ENCODE measurements around the gene GRIN2A.

Gene GRIN2A

DNA sequence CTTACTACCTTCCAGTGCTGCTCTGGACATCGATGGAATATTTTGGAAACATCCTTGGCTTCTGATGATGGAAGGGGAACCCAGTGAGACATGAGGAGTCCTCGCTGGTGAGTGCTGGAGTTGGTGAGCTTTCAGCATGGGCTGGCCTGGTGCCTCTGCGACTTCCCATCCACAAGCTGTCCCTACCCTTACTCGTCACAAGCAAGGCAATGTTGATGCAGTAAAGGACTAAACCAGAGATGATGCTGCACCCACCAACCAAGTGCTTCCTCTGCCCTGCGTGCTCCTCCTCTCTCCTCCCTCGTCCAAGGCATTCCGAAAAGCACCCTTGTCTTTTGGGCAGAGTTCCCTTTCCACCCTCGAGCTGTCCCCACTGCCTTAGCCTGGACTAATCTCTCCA lies 154.7 kb downstream of the GRIN2A start:
- FAIRE-seq: no peak

DNA sequence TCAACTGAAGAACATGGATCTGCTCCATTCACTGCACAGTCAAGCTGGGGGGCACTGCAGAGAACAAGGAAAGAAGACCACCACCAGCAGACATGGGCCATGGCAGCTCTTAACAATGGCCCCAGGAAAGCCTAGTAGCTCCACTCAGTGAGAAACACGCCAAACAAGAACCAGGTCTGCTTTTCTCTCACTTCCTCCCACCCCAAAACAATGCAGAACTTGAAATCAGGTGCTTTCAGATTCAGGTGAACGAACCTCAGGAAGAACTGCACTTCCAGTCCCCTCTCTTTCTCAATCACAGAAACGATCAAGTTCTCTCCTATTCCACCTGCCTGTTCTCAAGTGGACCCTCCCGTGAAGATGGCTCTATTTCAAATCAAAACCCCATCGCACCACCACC lies 155.6 kb downstream of the GRIN2A start:
- no peak for FAIRE-seq

DNA sequence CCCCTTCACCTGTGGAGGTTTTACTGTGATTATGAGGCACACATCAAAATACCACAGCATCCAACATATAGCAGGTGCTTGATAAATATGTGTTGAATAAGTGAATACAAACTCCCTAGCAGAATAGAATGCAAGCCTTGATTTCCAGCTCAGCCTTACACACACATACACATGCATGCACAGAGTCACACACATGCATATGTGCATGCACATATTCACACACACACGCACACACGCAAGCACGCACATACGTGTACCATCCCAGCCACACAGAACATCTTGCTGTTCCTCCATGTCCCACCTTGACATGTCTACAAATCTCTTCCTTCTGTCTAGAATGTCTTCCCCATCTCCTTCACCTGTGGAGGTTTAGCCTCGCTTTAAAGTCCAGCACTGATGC lies 160.1 kb downstream of the GRIN2A start:
- no peak for FAIRE-seq

DNA sequence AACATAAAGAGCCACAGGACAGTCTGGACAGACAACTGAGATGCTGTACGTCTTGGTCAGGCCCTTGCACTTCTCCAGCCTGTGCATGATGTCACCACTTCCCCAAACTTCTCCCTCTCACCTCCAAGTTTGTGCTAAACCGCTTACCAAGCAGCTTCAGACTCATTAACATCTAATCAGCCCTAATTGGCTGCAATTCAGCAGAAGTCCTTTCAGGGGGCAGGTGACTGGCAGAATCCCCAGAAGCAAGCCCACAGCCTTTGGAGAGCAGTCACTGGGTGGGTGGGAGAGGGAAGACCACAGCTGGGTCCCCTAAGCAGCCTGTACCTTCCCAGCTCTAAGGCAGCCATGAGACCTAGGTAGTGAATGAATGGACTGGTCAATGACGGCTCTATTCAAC lies 161.4 kb downstream of the GRIN2A start:
- no peak for FAIRE-seq

DNA sequence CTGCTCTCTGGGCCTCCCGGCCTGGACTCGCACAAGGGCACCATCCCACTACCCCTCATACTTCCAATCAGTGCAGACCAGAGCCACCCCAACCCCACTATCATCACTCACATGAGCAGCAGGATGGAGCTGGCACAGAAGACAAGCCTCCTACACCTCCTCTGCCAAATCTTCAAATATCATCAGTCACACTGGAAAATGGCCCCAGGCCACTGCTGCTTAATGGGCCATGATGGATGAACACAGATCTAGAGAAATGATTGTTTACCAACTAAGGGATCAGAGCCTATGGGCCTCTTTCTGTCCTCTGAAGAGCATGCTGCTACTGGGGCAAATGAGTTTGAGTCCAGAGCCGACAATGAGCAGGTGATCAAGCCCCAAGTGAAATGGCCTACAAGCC lies 165.5 kb downstream of the GRIN2A start:
- FAIRE-seq: no peak

DNA sequence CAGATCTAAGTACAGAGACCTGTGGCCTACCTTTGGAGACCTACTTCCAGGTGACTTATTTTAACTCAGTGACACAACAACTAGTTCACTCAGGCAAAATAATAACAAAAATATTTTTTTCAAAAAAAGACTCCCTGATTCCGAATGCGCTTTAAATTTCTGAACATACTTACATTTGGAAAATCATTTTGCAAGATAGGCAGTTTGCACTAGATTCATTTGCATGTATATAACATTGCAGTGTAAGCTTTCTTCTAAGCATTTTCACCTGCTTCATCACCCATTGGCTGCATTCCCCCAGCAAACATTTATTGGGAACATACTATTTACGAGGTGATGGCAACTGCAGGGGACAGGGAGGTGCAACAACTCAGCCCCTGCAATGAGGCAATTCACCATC lies 166.8 kb downstream of the GRIN2A start:
- no peak for FAIRE-seq

DNA sequence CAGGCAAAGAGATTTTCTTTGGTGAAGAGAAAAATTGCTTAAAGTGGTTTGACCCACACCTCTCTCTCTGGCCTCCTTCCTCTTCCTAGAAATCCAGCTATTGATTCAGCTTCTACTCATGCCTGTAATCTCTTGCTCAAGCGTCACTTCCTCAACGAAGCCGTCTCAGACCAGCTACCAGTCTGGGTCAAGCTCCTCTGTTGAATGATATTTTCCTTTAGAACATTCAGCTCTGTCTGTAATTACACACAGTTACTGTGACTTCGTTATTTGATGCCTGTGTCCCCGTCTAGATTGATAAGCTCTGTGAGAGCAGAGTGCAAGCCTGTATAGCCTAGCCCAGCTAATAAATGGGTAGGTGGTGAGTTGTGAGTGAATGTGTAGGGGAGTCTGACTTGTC lies 168.5 kb downstream of the GRIN2A start:
- no peak for FAIRE-seq

DNA sequence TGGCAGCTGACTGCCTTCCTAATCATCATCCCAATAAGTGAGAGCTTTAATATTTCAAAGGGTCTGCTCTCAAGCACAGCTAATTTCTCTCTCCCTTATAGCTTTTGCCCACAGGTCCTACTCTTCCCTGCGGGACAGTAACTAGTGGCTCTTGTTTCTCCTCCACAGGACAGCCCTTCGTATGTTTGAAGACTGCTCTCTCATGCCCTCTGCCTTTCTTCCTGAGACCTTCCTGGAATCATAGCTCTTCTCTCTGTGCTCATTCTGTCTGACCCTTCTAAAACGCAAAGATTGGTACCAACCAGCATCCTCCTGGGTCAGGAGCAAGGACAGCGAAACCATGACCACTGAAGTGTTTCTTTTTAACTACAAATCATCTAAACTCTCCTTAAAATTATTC lies 168.9 kb downstream of the GRIN2A start:
- FAIRE-seq: no peak

DNA sequence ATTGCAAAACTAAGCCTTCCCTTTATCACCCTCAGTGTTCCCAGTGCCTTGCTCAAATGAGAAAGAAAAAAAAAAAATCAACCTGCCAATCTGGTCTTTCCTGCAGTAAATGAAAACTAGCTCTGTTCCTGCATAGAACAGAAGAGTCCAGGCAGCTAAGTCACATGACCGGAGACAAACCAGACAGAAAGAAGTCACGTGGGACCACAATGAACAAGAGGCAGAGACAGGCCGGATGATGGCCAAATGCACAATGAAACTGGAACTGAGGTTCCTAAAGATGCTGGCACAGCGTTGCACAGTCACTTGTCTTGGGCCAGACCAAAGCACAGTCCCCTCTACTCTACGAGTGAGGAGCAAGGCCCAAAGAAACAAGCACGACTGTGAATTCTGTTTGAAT lies 172.5 kb downstream of the GRIN2A start:
- no peak for FAIRE-seq

DNA sequence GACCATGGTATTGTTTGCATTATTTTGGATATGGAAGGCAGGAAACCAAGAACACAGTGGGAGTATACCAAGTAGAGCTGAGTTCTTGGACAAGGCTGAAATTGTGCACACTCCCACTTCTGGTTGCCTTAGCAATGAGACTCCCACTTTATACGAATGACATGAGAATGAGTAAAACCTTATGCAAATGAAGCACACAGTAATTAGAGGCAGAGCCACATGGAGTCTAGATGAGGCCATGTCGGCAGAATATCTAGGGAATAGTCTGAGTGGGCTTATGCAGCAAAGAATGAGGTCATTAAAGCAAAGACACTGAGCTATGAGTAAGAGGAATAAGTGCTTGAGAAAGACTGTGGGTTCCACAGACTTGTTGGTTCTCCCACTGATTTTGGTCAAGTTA lies 178.7 kb downstream of the GRIN2A start:
- no peak for FAIRE-seq

DNA sequence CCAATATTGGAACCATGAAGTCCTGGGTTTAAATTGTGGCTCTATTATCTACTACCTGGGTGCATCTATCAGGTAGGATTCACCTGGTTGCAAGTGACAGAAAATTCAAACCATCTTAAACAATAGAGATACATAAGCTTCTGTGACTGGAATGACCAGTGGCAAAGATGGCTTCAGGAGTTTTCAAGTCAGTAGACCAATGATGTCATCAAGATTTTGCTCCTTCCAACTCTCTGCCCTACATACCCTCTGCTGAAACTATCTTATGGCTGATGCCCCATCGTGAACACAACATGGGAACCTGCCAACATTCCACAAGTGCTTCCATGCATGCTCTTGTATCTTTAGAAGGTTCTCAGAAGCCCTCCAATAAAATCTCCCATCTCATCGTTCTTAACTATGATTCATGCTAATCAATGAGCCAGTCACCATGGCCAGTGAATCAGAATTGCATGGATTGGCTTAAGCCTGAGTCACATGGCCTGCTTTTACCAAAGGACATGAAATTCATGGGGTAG lies 180.9 kb downstream of the GRIN2A start:
- FAIRE-seq: no peak

DNA sequence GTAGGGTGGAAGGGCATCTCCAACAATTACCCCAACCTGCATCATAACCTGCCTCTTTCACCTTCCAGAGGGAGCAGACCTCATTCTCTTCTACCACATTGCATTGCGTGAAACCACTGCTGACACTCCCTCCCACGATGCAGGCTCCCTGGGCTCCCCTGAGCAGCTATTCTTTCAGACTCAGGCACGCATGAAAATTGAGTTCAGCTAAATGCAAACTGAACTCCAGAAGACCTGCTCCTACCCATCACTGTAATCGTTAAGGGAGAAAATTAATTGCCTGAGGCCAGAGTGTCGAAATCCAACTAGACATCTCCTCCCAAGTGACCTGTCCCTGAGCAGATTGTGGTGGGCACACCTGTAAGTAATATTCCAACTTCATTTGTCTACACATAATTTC lies 186.0 kb downstream of the GRIN2A start:
- FAIRE-seq: no peak

DNA sequence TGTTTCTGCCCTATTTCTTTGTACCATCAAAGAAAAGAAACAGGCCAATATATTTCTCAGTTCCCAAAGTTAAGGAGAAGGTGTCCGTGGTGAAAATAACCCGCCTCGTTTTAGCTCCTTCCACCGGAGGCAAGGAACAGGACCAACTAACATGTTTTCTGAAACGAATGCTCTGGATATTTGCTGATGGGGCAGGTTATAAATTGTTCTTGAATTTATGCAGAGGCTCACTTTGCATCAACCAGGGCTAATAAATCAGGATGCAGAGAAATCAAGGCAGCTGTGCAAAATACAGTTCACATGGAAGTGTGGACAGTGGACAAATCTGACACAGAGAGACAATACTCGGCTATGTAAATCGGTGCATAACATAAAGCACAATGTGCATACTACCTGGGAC lies 189.8 kb downstream of the GRIN2A start:
- no peak for FAIRE-seq

DNA sequence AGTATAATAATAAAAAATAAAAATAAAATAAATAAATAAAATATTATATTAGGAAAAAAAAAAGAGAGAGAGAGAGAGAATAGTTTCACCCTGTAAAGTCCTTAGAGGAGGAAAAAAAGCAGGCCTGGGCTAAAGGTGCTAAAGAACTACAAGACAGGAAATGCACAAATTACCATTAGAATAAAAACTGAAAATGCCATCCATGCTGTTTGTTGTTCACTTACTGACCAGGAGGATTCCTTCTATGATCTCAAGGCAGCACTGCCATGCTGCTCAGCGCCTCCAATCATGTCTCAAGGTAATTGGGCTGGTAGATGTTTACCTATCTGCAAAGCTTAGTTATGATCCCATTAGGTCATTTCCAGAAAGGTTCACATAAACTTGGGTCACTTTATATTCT lies 201.2 kb downstream of the GRIN2A start:
- no peak for FAIRE-seq

DNA sequence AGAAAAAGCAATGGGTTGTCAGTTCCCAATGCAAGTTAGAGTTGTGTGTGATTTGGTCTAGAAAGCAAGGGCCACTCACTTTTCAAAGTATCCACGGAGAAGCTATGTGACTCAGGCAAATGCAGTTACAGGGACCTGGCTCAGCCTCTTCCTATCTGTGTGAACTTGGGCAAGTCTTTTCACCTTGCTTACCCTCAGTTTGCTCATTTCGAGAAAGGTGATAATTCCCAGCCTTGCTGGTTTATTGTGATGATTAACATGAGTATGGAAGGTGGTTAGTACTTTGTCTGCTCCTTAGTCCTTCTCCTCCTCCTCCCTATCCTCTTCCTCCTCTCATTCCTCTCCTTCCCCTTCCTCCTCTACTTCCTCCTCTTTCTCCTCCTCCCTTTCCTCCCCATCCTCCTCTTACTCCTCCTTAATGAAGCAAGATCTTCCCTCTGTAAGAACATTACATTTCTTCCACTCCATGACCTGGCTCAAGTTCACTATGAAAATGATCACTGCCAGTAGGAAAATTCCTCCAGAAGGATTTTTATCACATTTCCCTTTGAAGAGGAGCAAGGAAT lies 204.0 kb downstream of the GRIN2A start:
- FAIRE-seq: no peak

DNA sequence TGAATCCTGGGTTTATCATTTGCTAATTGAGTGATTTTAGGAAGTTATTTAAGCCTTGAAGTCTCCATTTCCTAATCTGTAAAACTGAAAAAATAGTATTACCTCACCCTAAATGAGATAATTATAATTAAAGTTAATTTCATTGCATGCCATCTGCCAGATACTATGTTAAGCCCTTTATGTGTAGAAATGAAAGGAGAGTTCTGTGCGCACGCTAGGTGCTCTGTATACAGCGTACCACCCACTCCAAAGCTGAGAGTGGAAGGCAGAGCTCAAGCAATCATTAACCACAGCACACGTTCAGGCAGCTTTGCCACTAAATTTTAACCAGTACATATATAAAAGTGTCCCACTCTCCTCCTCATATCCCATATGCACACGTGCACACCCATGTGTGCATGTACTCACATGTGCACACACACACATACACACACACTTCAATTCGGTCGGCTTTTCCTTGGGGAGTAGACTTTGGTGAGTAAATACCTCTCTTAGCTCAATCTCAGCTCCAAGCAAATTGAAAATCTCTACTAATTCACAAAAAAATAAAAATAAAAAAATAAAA lies 204.8 kb downstream of the GRIN2A start:
- no peak for FAIRE-seq

DNA sequence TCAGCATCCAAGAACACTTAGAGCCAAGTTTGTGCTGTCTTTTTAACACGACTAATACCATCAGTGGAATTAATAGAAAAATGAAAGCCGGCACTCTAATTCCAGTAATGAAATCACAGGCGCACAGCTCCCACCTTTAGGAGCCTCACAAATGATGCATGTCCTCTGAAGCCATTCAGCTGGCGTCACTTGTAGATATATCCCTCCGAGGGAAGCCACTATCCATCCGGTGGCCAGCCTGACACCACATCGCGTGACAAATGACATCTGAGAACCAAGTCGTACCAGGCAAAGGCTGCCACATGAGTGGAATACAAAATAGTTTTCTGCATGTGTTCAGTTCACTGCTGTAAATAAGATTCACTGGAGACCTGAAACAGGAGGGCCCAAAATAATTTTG lies 205.6 kb downstream of the GRIN2A start:
- no peak for FAIRE-seq

DNA sequence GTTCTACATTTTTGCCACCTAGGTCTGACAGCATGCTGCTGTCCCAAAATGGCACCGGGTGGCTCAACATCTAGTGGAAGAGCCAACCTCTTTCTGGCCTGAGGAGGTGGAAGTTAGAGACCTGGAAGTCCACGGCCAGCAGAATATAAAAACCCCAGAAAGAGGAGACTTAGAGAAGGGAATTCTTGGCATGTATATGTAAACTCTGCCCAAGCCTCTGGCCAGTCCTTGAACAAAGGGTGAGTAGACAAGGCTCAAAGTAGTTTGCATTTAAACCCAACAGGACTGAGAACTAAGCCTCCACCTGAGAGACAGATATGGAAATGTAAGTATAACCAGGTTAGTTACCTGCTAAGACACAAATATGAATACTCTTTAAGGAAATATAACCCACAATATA lies 210.3 kb downstream of the GRIN2A start:
- no peak for FAIRE-seq

DNA sequence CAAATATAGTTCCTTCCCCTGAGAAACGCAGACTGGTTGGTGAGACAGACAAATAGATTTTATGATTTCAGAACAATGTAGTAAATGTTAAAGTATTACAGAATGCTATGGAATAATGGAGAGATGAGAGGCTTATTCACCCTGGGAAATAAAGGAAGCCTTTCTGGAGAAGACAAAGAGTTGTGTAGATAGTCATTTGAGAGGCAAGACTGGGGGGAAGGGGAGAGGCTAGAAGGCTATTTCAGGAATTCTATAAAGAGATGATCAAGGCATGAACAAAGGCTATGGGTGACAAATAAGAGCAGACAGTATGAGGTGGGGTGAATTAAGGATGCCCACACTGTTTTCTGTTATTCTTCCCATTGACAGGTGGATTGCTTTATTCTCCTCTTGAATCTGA lies 211.4 kb downstream of the GRIN2A start:
- no peak for FAIRE-seq

DNA sequence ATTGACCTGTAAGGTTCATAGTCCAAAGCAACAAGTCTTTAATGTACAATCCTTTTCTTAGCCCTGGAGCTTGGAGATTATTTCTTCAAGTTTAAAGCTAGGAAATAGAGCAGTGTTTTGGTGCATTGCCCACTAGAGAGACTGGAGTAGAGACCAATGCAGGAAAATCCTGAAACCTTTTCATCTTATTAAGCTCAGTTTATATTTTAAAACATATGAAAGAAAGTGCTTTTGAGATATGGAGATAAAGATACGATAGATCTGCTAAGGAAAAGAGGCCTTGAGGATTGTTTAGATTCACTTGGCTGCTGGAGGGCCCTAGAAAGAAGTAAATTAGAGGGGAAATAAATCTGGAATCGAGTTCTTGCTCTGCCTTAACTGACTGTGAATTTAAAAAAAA lies 212.0 kb downstream of the GRIN2A start:
- FAIRE-seq: no peak

DNA sequence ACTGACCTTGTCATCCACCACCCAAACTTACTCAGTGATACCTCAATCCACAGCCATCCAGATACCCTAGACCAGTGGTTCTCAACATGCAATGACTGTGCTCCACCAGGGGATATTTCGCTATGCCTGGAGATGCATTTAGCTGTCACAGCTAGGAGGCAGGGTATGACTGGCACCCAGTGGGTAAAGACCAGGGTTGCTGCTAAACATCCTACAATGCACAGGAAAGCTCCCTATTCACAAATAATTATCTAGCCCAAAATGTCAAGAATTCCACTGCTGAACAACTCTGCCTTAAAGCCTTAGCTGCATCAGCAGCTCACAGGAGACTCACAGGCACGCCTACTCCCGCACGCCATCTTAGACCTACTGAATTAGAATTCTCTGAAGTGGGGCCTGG lies 212.6 kb downstream of the GRIN2A start:
- no peak for FAIRE-seq

DNA sequence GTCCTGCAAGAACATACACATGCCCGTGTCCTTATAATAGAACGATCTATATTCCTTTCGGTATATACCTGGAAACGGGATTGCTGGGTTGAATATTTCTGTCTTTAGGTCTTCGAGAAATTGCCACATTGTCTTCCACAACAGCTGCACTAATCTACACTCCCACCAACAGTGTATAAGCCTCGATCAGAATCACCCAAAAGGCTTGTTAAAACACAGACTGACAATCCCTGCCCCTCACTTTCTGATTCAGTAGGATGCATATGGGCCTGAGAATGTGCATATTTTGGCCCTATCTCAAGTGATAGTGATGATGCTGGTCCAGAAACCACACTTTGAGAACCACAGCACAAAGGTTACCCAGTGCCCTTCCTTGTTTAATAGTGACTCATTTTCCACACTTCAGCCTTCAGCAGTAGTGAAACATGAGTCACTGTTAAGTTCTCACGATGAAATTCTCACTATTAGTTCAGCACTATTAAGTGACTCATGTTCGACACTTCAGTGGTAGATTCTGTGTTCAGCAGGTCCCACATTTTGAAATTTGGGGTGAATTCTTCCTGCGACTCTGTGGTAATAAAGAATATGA lies 215.6 kb downstream of the GRIN2A start:
- no peak for FAIRE-seq

DNA sequence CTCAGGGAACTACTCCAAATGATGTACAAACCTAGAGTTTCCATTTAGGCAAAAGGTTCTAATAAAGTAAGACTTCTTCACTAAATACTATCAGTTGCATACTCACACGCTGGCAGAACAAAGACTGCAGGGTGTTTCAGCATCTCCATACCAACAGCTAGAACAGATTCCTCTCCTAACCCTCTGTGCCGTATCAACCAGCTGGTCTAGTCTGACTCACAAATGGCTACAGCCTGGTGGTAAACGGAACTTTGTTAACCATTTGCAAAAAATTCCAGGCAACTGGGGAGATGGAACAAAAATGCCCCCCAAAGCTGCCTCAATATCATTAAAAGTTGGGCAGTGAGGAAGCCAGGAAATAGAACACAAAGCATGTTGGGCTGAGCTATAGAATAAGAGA lies 217.1 kb downstream of the GRIN2A start:
- no peak for FAIRE-seq

DNA sequence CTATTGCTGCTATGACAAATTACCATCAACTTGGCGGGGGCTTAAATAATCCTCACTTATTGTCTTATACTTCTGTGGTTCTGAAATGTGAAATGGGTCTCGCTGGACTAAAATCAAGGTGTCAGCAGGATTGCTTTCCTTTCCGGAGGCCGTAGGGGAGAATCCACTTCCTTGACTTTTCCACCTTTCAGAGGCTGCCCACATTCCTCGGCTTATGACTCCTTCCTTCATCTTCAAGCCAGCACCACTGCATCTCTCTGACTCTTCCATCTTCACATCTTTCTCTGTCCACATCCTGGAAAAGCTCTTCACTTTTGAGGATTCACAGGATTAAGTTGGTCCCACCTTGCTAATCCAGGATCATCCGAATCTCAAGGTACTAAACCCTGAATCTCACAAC lies 217.8 kb downstream of the GRIN2A start:
- no peak for FAIRE-seq

DNA sequence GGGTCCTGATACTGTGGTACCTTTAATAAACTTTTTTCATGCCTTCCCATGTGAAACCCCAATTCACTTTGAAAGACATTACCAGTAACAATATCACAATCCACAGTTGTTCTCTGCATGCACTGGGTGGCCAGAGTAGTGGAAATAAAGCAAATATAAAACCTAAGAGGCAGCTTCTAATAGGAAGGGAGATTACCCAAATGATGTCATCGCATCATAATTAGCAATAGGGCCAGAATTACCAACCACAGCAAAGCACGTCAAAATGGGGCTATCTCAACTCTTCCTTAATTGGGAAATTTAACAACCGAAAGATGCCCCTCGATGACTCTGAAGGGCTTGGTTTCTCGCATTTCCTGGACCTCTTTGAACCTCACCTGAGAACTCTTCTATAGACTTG lies 224.8 kb downstream of the GRIN2A start:
- FAIRE-seq: no peak

All from A204.1 (cell line).